Stimulated activated naive B cell treated with anti-CD40 and anti-IgM and Interleukin-4, amounts not matched to agents 10 μg/mL and 1 μg/mL and 100 μg/mL, for 72 hours (primary cell): ENCODE results near the gene CD99.
"Not testable (repeated sequence)": the region's sequence is repeated elsewhere in the genome, so short reads cannot be mapped to it uniquely, and the experiment has no call there.

ENCODE experiments used
- ATAC-seq, 2 donors: fragments of 150-1000 bp; cut with Tn5 transposase; replicated peaks; 2 replicates each; pipeline ENCODE4 v1.10.0; 2021; ENCODE audit warnings: moderate library complexity in 1 of 2
- DNase-seq: peaks from one replicate; pipeline ENCODE4 v3.0.0; 2021
- H3K27ac Mint-ChIP-seq: one replicate; pipeline ENCODE4 v1.8.0; 2022; ENCODE audit warnings: mild to moderate bottlenecking, mixed read lengths
- H3K27me3 Mint-ChIP-seq, 2 donors: one replicate each; pipeline ENCODE4 v1.8.0; 2022; ENCODE audit warnings: mixed read lengths in 2 of 2
- H3K36me3 Mint-ChIP-seq, 2 donors: one replicate each; pipeline ENCODE4 v1.8.0; 2022; ENCODE audit warnings: mixed read lengths in 2 of 2, mild to moderate bottlenecking in 1 of 2
- H3K4me1 Mint-ChIP-seq, 2 donors: one replicate each; pipeline ENCODE4 v1.8.0; 2022; ENCODE audit warnings: mixed read lengths in 2 of 2, mild to moderate bottlenecking in 1 of 2
- H3K4me3 Mint-ChIP-seq, 2 donors: one replicate each; pipeline ENCODE4 v1.8.0; 2022; ENCODE audit warnings: mild to moderate bottlenecking in 2 of 2, mixed read lengths in 2 of 2, moderate library complexity in 1 of 2
- H3K9me3 Mint-ChIP-seq, 2 donors: one replicate each; pipeline ENCODE4 v1.8.0; 2022; ENCODE audit warnings: mixed read lengths in 2 of 2, mild to moderate bottlenecking in 1 of 2

CD99 gene

GRCh38 chrX:2662586-2662985, 28.5 kb upstream of the CD99 start:
- H3K4me1 Mint-ChIP-seq, result peaks cover 1 to 20% of the 10 kb centered on the region in 2 donors
- H3K9me3 Mint-ChIP-seq, result no peaks in the 10 kb centered on the region
- no peak for ATAC-seq
- no peak overlapping the region for H3K4me3 Mint-ChIP-seq
- DNase-seq, result no peak
- peaks cover 0 to 3% of the 10 kb centered on the region in 2 donors for H3K36me3 Mint-ChIP-seq
- no peaks in the 10 kb centered on the region for H3K27me3 Mint-ChIP-seq
- H3K27ac Mint-ChIP-seq, result no peak overlapping the region

GRCh38 chrX:2664502-2664901, 26.6 kb upstream of the CD99 start:
- Mint-ChIP-seq H3K27ac (no peak overlapping the region), H3K36me3 (peaks cover 2 to 7% of the 10 kb centered on the region in 2 donors), H3K4me1 (peaks cover 1 to 11% of the 10 kb centered on the region in 2 donors), H3K9me3 (no peaks in the 10 kb centered on the region), H3K4me3 (no peak overlapping the region), H3K27me3 (no peaks in the 10 kb centered on the region)
- no peak for ATAC-seq
- DNase-seq, result no peak

- no peak overlapping the region for H3K4me3 Mint-ChIP-seq
- no peaks in the 10 kb centered on the region for H3K27me3 Mint-ChIP-seq
- no peaks in the 10 kb centered on the region for H3K9me3 Mint-ChIP-seq
- ATAC-seq (no peak), DNase-seq (no peak)
- H3K27ac Mint-ChIP-seq, result no peak overlapping the region
- H3K4me1 Mint-ChIP-seq, result peaks cover 0 to 11% of the 10 kb centered on the region in 2 donors
- peaks cover 2 to 7% of the 10 kb centered on the region in 2 donors for H3K36me3 Mint-ChIP-seq
Observed at GRCh38 chrX:2665387-2666304, 25.4 kb upstream of the CD99 start.

- no peaks in the 10 kb centered on the region for H3K27me3 Mint-ChIP-seq
- H3K4me1 Mint-ChIP-seq, result peaks cover 0 to 11% of the 10 kb centered on the region in 2 donors
- ATAC-seq, result no peak
- H3K27ac Mint-ChIP-seq, result no peak overlapping the region
- peaks cover 2 to 7% of the 10 kb centered on the region in 2 donors for H3K36me3 Mint-ChIP-seq
- DNase-seq, result no peak
- no peaks in the 10 kb centered on the region for H3K9me3 Mint-ChIP-seq
- H3K4me3 Mint-ChIP-seq, result no peak overlapping the region
Observed at GRCh38 chrX:2666491-2666890, 24.6 kb upstream of the CD99 start.

- peaks cover 0 to 2% of the 10 kb centered on the region in 2 donors for H3K4me1 Mint-ChIP-seq
- H3K27me3 Mint-ChIP-seq, result no peaks in the 10 kb centered on the region
- no peak for DNase-seq
- ATAC-seq, result no peak
- H3K4me3 Mint-ChIP-seq, result no peak overlapping the region
- H3K9me3 Mint-ChIP-seq, result no peaks in the 10 kb centered on the region
- peaks cover 6 to 14% of the 10 kb centered on the region in 2 donors for H3K36me3 Mint-ChIP-seq
- H3K27ac Mint-ChIP-seq, result no peak overlapping the region
Observed at GRCh38 chrX:2670978-2671377, 20.1 kb upstream of the CD99 start.

- ATAC-seq, result no peak
Observed at GRCh38 chrX:2672084-2672483, 19.0 kb upstream of the CD99 start.

GRCh38 chrX:2673611-2674010, 17.5 kb upstream of the CD99 start:
- no peak overlapping the region for H3K27ac Mint-ChIP-seq
- no peak for DNase-seq

More at GRCh38 chrX:2672084-2672483, 19.0 kb upstream of the CD99 start:
- Mint-ChIP-seq H3K36me3 (peaks cover 6 to 12% of the 10 kb centered on the region in 2 donors), H3K4me1 (no peaks in the 10 kb centered on the region), H3K4me3 (no peak overlapping the region), H3K9me3 (no peaks in the 10 kb centered on the region), H3K27me3 (no peaks in the 10 kb centered on the region), H3K27ac (no peak overlapping the region)
- DNase-seq, result no peak

GRCh38 chrX:2675657-2676200, 15.4 kb upstream of the CD99 start:
- not testable (repeated sequence) for H3K27ac Mint-ChIP-seq, H3K9me3 Mint-ChIP-seq

More at GRCh38 chrX:2673611-2674010, 17.5 kb upstream of the CD99 start:
- Mint-ChIP-seq H3K27me3 (no peaks in the 10 kb centered on the region), H3K4me3 (no peak overlapping the region), H3K4me1 (no peaks in the 10 kb centered on the region), H3K9me3 (no peaks in the 10 kb centered on the region), H3K36me3 (peaks cover 6 to 16% of the 10 kb centered on the region in 2 donors)
- ATAC-seq, result no peak

GRCh38 chrX:2676794-2677675, 14.1 kb upstream of the CD99 start:
- H3K9me3 Mint-ChIP-seq, result no peaks in the 10 kb centered on the region
- DNase-seq (no peak), ATAC-seq (no peak)
- no peak overlapping the region for H3K27ac Mint-ChIP-seq
- H3K36me3 Mint-ChIP-seq, result peaks cover 4 to 21% of the 10 kb centered on the region in 2 donors
- H3K4me3 Mint-ChIP-seq, result no peak overlapping the region
- H3K27me3 Mint-ChIP-seq, result no peaks in the 10 kb centered on the region
- H3K4me1 Mint-ChIP-seq, result no peaks in the 10 kb centered on the region

More at GRCh38 chrX:2675657-2676200, 15.4 kb upstream of the CD99 start:
- peaks cover 4 to 18% of the 10 kb centered on the region in 2 donors for H3K36me3 Mint-ChIP-seq
- not testable (repeated sequence) for DNase-seq, H3K4me1 Mint-ChIP-seq, ATAC-seq, H3K4me3 Mint-ChIP-seq, H3K27me3 Mint-ChIP-seq

GRCh38 chrX:2677764-2678163, 13.3 kb upstream of the CD99 start:
- ATAC-seq, result no peak
- DNase-seq, result no peak
- H3K4me1 Mint-ChIP-seq, result no peaks in the 10 kb centered on the region
- H3K27ac Mint-ChIP-seq, result no peak overlapping the region
- no peak overlapping the region for H3K4me3 Mint-ChIP-seq
- H3K9me3 Mint-ChIP-seq, result no peaks in the 10 kb centered on the region
- H3K36me3 Mint-ChIP-seq, result peaks cover 4 to 20% of the 10 kb centered on the region in 2 donors
- H3K27me3 Mint-ChIP-seq, result no peaks in the 10 kb centered on the region

- Mint-ChIP-seq H3K27me3 (no peaks in the 10 kb centered on the region), H3K4me3 (no peak overlapping the region), H3K36me3 (peaks cover 4 to 20% of the 10 kb centered on the region in 2 donors), H3K4me1 (no peaks in the 10 kb centered on the region), H3K27ac (no peak overlapping the region), H3K9me3 (no peaks in the 10 kb centered on the region)
- ATAC-seq (no peak), DNase-seq (no peak)
Observed at GRCh38 chrX:2678583-2678982, 12.5 kb upstream of the CD99 start.

GRCh38 chrX:2679534-2680485, 11.3 kb upstream of the CD99 start:
- Mint-ChIP-seq H3K9me3 (no peaks in the 10 kb centered on the region), H3K4me1 (no peaks in the 10 kb centered on the region), H3K27me3 (no peaks in the 10 kb centered on the region), H3K36me3 (peaks cover 2 to 21% of the 10 kb centered on the region in 2 donors), H3K27ac (no peak overlapping the region), H3K4me3 (no peak overlapping the region)
- DNase-seq (no peak), ATAC-seq (no peak)

- no peak for ATAC-seq
- Mint-ChIP-seq H3K4me3 (no peak overlapping the region), H3K36me3 (peaks cover 2 to 21% of the 10 kb centered on the region in 2 donors), H3K4me1 (no peaks in the 10 kb centered on the region), H3K27ac (no peak overlapping the region), H3K27me3 (no peaks in the 10 kb centered on the region), H3K9me3 (no peaks in the 10 kb centered on the region)
- no peak for DNase-seq
Observed at GRCh38 chrX:2680486-2681348, 10.4 kb upstream of the CD99 start.
